Naive thymus-derived CD8-positive, alpha-beta T cell (primary cell): Measurements from ENCODE around the gene TM7SF2. TPM values are rescaled to one million over a fixed set of nuclear protein-coding genes. Genes with fewer than 3 reads are reported as not detected.

Experiments
- ATAC-seq, 2 donors: fragments of 150-1000 bp; cut with Tn5 transposase in 1 of 2; sonication (Bioruptor Pico), chemical (Tn5 transposase) in 1 of 2; 1 replicate in 1 of 2; 2 replicates in 1 of 2; pipeline ENCODE4 v1.10.0; 2021; ENCODE audit warnings: mild to moderate bottlenecking in 2 of 2, moderate library complexity in 2 of 2
- POLR2A ChIA-PET: fragments of 350-600 bp; sonication (Branson Sonifier 250); formaldehyde crosslinking; loops from one replicate; lab custom pipeline; 2021; ENCODE audit warnings: antibody characterized with exemption; lab: Charles Lee
- DNase-seq, 10 donors: peaks; one replicate each; pipeline versions ENCODE4 v3.0.0 to v3.0.0-alpha.2; 2020 to 2022
- H3K27ac Mint-ChIP-seq, 10 donors: one replicate each; pipeline ENCODE4 v1.8.0; 2020 to 2022; ENCODE audit warnings: mild to moderate bottlenecking in 10 of 10, mixed read lengths in 10 of 10, moderate library complexity in 4 of 10, inconsistent platforms in 1 of 10
- H3K27me3 Mint-ChIP-seq, 5 donors: one replicate each; pipeline ENCODE4 v1.8.0; 2021 to 2022; ENCODE audit warnings: mixed read lengths in 5 of 5
- H3K36me3 Mint-ChIP-seq, 3 donors: one replicate each; pipeline ENCODE4 v1.8.0; 2020 to 2022; ENCODE audit warnings: mixed read lengths in 3 of 3, mild to moderate bottlenecking in 2 of 3, inconsistent platforms in 1 of 3
- H3K4me1 Mint-ChIP-seq, 4 donors: one replicate each; pipeline ENCODE4 v1.8.0; 2021 to 2022; ENCODE audit warnings: mixed read lengths in 4 of 4
- H3K4me3 Mint-ChIP-seq, 10 donors: one replicate each; pipeline ENCODE4 v1.8.0; 2020 to 2022; ENCODE audit warnings: mild to moderate bottlenecking in 10 of 10, mixed read lengths in 10 of 10, moderate library complexity in 6 of 10, inconsistent platforms in 1 of 10
- H3K9me3 Mint-ChIP-seq, 9 donors: one replicate each; pipeline ENCODE4 v1.8.0; 2020 to 2022; ENCODE audit warnings: mixed read lengths in 9 of 9, mild to moderate bottlenecking in 3 of 9, inconsistent platforms in 1 of 9, moderate library complexity in 1 of 9
- microRNA-seq: library from miRNA; unstranded; fragments of <30 nt; microRNA quantifications from one replicate; pipeline ENCODE4 v1.2.0, GENCODE V29; 2022; ENCODE audit warnings: borderline microRNAs expressed
- polyA plus RNA-seq, 3 donors: library from polyadenylated mRNA; unstranded; fragments of 300-500 nt; fragmentation: Illumina TruSeq; gene quantifications; one replicate each; pipeline ENCODE4 v1.2.3, GENCODE V29; 2021
- total RNA-seq, 8 experiments: library from RNA in 2 of 8; stranded (reverse) in 2 of 8; gene quantifications; one replicate each; pipeline ENCODE4 v1.2.3 and lab custom pipeline; 2021 to 2026

TM7SF2 gene
- total and polyA plus RNA-seq, 5 experiments from 2014 or later = 17.4 to 29.2 (median 22.6) TPM

GRCh38 chr11:65151331-65151899 lies 39.7 kb downstream of the TM7SF2 start:
- Mint-ChIP-seq H3K9me3 (no peaks in the 10 kb centered on the region), H3K36me3 (no peaks in the 10 kb centered on the region), H3K4me1 (peaks cover 0 to 22% (median 2%) of the 10 kb centered on the region in 4 donors), H3K4me3 (no peak overlapping the region), H3K27ac (peak overlapping the region in 3 of 10 donors; percentile 2 to 83 (median 16)), H3K27me3 (peaks cover 0 to 11% (median 3%) of the 10 kb centered on the region in 5 donors)
- POLR2A ChIA-PET = no interaction called here
- DNase-seq = no peak
- ATAC-seq = no peak

GRCh38 chr11:65152122-65152521 lies 40.5 kb downstream of the TM7SF2 start:
- DNase-seq (no peak), ATAC-seq (no peak)
- Mint-ChIP-seq H3K4me3 (no peak overlapping the region), H3K27me3 (peaks cover 0 to 11% (median 3%) of the 10 kb centered on the region in 5 donors), H3K9me3 (no peaks in the 10 kb centered on the region), H3K27ac (peak overlapping the region in 1 of 10 donors; percentile 16), H3K36me3 (no peaks in the 10 kb centered on the region), H3K4me1 (peaks cover 0 to 19% (median 2%) of the 10 kb centered on the region in 4 donors)
- POLR2A ChIA-PET = no interaction called here

GRCh38 chr11:65156256-65156655 lies 44.6 kb downstream of the TM7SF2 start:
- ATAC-seq = no peak
- no peak for DNase-seq
- Mint-ChIP-seq H3K9me3 (no peaks in the 10 kb centered on the region), H3K36me3 (no peaks in the 10 kb centered on the region), H3K4me3 (no peak overlapping the region), H3K4me1 (peaks cover 0 to 6% (median under 1%) of the 10 kb centered on the region in 4 donors), H3K27me3 (peaks cover 0 to 5% (median 2%) of the 10 kb centered on the region in 5 donors), H3K27ac (no peak overlapping the region)
- POLR2A ChIA-PET = interaction anchor here (1.0 to 1.2 kb wide), 2 partner anchors 21 to 25 kb away, joined by 3 read pairs; partner anchors contain the start of gene CAPN1

GRCh38 chr11:65156926-65157325 lies 45.3 kb downstream of the TM7SF2 start:
- ATAC-seq (no peak), DNase-seq (no peak)
- Mint-ChIP-seq H3K4me3 (no peak overlapping the region), H3K4me1 (peaks cover 0 to 5% (median 0%) of the 10 kb centered on the region in 4 donors), H3K9me3 (no peaks in the 10 kb centered on the region), H3K27me3 (peaks cover 0 to 3% (median 0%) of the 10 kb centered on the region in 5 donors), H3K36me3 (no peaks in the 10 kb centered on the region), H3K27ac (peak overlapping the region in 1 of 10 donors; percentile 18)
- POLR2A ChIA-PET = interaction anchor here (1.0 to 1.2 kb wide), 2 partner anchors 22 to 25 kb away, joined by 3 read pairs; partner anchors contain the start of gene CAPN1

GRCh38 chr11:65157336-65157735 lies 45.7 kb downstream of the TM7SF2 start:
- Mint-ChIP-seq H3K27me3 (peaks cover 0 to 3% (median 0%) of the 10 kb centered on the region in 5 donors), H3K36me3 (no peaks in the 10 kb centered on the region), H3K4me1 (peaks cover 0 to 1% (median 0%) of the 10 kb centered on the region in 4 donors), H3K27ac (peak overlapping the region in 1 of 10 donors; percentile 18), H3K4me3 (no peak overlapping the region), H3K9me3 (no peaks in the 10 kb centered on the region)
- POLR2A ChIA-PET = no interaction called here
- ATAC-seq (no peak), DNase-seq (no peak)

- no peak overlapping the region for H3K4me3 Mint-ChIP-seq
- ATAC-seq (no peak), DNase-seq (no peak)
- POLR2A ChIA-PET = no interaction called here
- H3K27ac Mint-ChIP-seq = no peak overlapping the region
- no peaks in the 10 kb centered on the region for H3K36me3 Mint-ChIP-seq
- no peaks in the 10 kb centered on the region for H3K9me3 Mint-ChIP-seq
- no peaks in the 10 kb centered on the region for H3K4me1 Mint-ChIP-seq
- H3K27me3 Mint-ChIP-seq = no peaks in the 10 kb centered on the region
Measured at GRCh38 chr11:65159012-65159411, 47.3 kb downstream of the TM7SF2 start.

GRCh38 chr11:65160643-65161042 lies 49.0 kb downstream of the TM7SF2 start:
- ATAC-seq = no peak

GRCh38 chr11:65163684-65164083 lies 52.0 kb downstream of the TM7SF2 start:
- Mint-ChIP-seq H3K27me3 (no peaks in the 10 kb centered on the region), H3K27ac (no peak overlapping the region), H3K4me3 (no peak overlapping the region), H3K9me3 (no peaks in the 10 kb centered on the region), H3K4me1 (peaks cover 0 to 3% (median under 1%) of the 10 kb centered on the region in 4 donors), H3K36me3 (no peaks in the 10 kb centered on the region)
- POLR2A ChIA-PET = no interaction called here
- ATAC-seq = no peak
- DNase-seq = no peak

More at GRCh38 chr11:65160643-65161042, 49.0 kb downstream of the TM7SF2 start:
- Mint-ChIP-seq H3K4me1 (peaks cover 0 to 2% (median 0%) of the 10 kb centered on the region in 4 donors), H3K27ac (no peak overlapping the region), H3K36me3 (no peaks in the 10 kb centered on the region), H3K4me3 (no peak overlapping the region), H3K9me3 (no peaks in the 10 kb centered on the region), H3K27me3 (no peaks in the 10 kb centered on the region)
- POLR2A ChIA-PET = no interaction called here
- no peak for DNase-seq

Small RNA genes within 50 kb of the gene (microRNA-seq; reads per million reads assigned to microRNA genes)
- gene MIR6751 = not detected

Other genes starting within 250 kb of the TM7SF2 start
- gene EHD1, start 233.3 kb upstream of the TM7SF2 start, total RNA-seq = 100 to 1,000 TPM; 217 to 226 TPM
- 100 to 1,000 TPM; 137 to 164 (median 154) TPM for gene EHD1, start 233.3 kb upstream of the TM7SF2 start, polyA plus RNA-seq
- gene ATG2A, start 194.7 kb upstream of the TM7SF2 start, total RNA-seq = 10 to 100 TPM; 39.5 to 41.4 TPM
- gene ATG2A, start 194.7 kb upstream of the TM7SF2 start, polyA plus RNA-seq = 1 to 10 TPM; 3.4 to 4.2 (median 3.6) TPM
- gene PPP2R5B, start 187.2 kb upstream of the TM7SF2 start, total RNA-seq = 10 to 100 TPM; 13.4 to 16.0 TPM
- 1 to 10 TPM; 4.7 to 6.6 (median 5.3) TPM for gene PPP2R5B, start 187.2 kb upstream of the TM7SF2 start, polyA plus RNA-seq
- gene GPHA2, start 176.0 kb upstream of the TM7SF2 start, total RNA-seq = under 1 TPM; 0.55 to 0.69 TPM
- not detected for gene GPHA2, start 176.0 kb upstream of the TM7SF2 start, polyA plus RNA-seq
- gene MAJIN, start 139.8 kb upstream of the TM7SF2 start, total RNA-seq = 1 to 10 TPM; 1.9 to 2.4 TPM
- gene MAJIN, start 139.8 kb upstream of the TM7SF2 start, polyA plus RNA-seq = under 1 TPM in 2 of 3 donors, not detected in 1; 0.48 to 0.84 TPM
- gene BATF2, start 114.9 kb upstream of the TM7SF2 start, total RNA-seq = not detected
- not detected for gene BATF2, start 114.9 kb upstream of the TM7SF2 start, polyA plus RNA-seq
- 10 to 100 TPM; 37.0 to 38.4 TPM for gene ARL2, start 97.7 kb upstream of the TM7SF2 start, total RNA-seq
- gene ARL2, start 97.7 kb upstream of the TM7SF2 start, polyA plus RNA-seq = 100 to 1,000 TPM; 108 to 135 (median 122) TPM
- gene SNX15, start 84.4 kb upstream of the TM7SF2 start, total RNA-seq = 10 to 100 TPM; 27.3 to 29.6 TPM
- gene SNX15, start 84.4 kb upstream of the TM7SF2 start, polyA plus RNA-seq = 10 to 100 TPM; 10.5 to 11.9 (median 11.9) TPM
- gene SAC3D1, start 70.7 kb upstream of the TM7SF2 start, total RNA-seq = 1 to 10 TPM; 6.7 to 9.4 TPM
- gene SAC3D1, start 70.7 kb upstream of the TM7SF2 start, polyA plus RNA-seq = 10 to 100 TPM in 2 of 3 donors, 1 to 10 TPM in 1; 6.7 to 13.9 (median 10.7) TPM
- gene NAALADL1, start 53.3 kb upstream of the TM7SF2 start, total RNA-seq = 10 to 100 TPM; 30.1 to 33.9 TPM
- 10 to 100 TPM; 14.0 to 22.2 (median 14.3) TPM for gene NAALADL1, start 53.3 kb upstream of the TM7SF2 start, polyA plus RNA-seq
- gene CDCA5, start 27.8 kb upstream of the TM7SF2 start, total RNA-seq = 1 to 10 TPM in 1 of 2 experiments, under 1 TPM in 1; 0.60 to 1.0 TPM
- gene CDCA5, start 27.8 kb upstream of the TM7SF2 start, polyA plus RNA-seq = under 1 TPM; 0.22 to 0.90 (median 0.35) TPM
- 10 to 100 TPM; 49.4 to 50.5 TPM for gene ZFPL1, start 27.6 kb upstream of the TM7SF2 start, total RNA-seq
- 10 to 100 TPM; 21.5 to 33.1 (median 24.9) TPM for gene ZFPL1, start 27.6 kb upstream of the TM7SF2 start, polyA plus RNA-seq
- gene VPS51, start 15.7 kb upstream of the TM7SF2 start, total RNA-seq = 100 to 1,000 TPM; 258 to 274 TPM
- gene VPS51, start 15.7 kb upstream of the TM7SF2 start, polyA plus RNA-seq = 100 to 1,000 TPM in 2 of 3 donors, 10 to 100 TPM in 1; 70.2 to 111 (median 106) TPM
- gene ZNHIT2, start 5.8 kb downstream of the TM7SF2 start, total RNA-seq = 10 to 100 TPM; 16.6 to 17.9 TPM
- gene ZNHIT2, start 5.8 kb downstream of the TM7SF2 start, polyA plus RNA-seq = 10 to 100 TPM; 24.3 to 33.1 (median 29.8) TPM
- 1,000 to 10,000 TPM; 1,487 to 1,501 TPM for gene FAU, start 10.3 kb downstream of the TM7SF2 start, total RNA-seq
- 1,000 to 10,000 TPM; 1,097 to 1,366 (median 1,350) TPM for gene FAU, start 10.3 kb downstream of the TM7SF2 start, polyA plus RNA-seq
- 10 to 100 TPM; 76.0 to 76.2 TPM for gene MRPL49, start 10.4 kb downstream of the TM7SF2 start, total RNA-seq
- gene MRPL49, start 10.4 kb downstream of the TM7SF2 start, polyA plus RNA-seq = 10 to 100 TPM; 78.9 to 96.9 (median 90.1) TPM
- 10 to 100 TPM; 61.9 to 65.2 TPM for gene SYVN1, start 22.6 kb downstream of the TM7SF2 start, total RNA-seq
- 10 to 100 TPM in 1 of 3 donors, 1 to 10 TPM in 2; 7.9 to 10.6 (median 8.2) TPM for gene SYVN1, start 22.6 kb downstream of the TM7SF2 start, polyA plus RNA-seq
- gene SPDYC, start 58.4 kb downstream of the TM7SF2 start, total RNA-seq = not detected
- gene SPDYC, start 58.4 kb downstream of the TM7SF2 start, polyA plus RNA-seq = not detected
- 100 to 1,000 TPM in 1 of 2 experiments, 10 to 100 TPM in 1; 99.5 to 106 TPM for gene CAPN1, start 70.1 kb downstream of the TM7SF2 start, total RNA-seq
- gene CAPN1, start 70.1 kb downstream of the TM7SF2 start, polyA plus RNA-seq = 10 to 100 TPM; 75.6 to 79.2 (median 78.9) TPM
- gene POLA2, start 150.1 kb downstream of the TM7SF2 start, total RNA-seq = 10 to 100 TPM; 24.5 to 24.7 TPM
- gene POLA2, start 150.1 kb downstream of the TM7SF2 start, polyA plus RNA-seq = 10 to 100 TPM in 2 of 3 donors, 1 to 10 TPM in 1; 9.7 to 13.5 (median 10.9) TPM
- gene CDC42EP2, start 203.0 kb downstream of the TM7SF2 start, total RNA-seq = 1 to 10 TPM in 1 of 2 experiments, not detected in 1; 1.4 TPM
- gene CDC42EP2, start 203.0 kb downstream of the TM7SF2 start, polyA plus RNA-seq = not detected
- gene DPF2, start 222.0 kb downstream of the TM7SF2 start, total RNA-seq = 100 to 1,000 TPM in 1 of 2 experiments, 10 to 100 TPM in 1; 96.5 to 100 TPM
- 10 to 100 TPM; 48.3 to 64.9 (median 51.3) TPM for gene DPF2, start 222.0 kb downstream of the TM7SF2 start, polyA plus RNA-seq
- 1 to 10 TPM; 1.5 to 1.9 TPM for gene TIGD3, start 242.9 kb downstream of the TM7SF2 start, total RNA-seq
- under 1 TPM; 0.15 to 0.67 (median 0.21) TPM for gene TIGD3, start 242.9 kb downstream of the TM7SF2 start, polyA plus RNA-seq